Measurements from ENCODE around the gene CSMD2. TPM values are rescaled to one million over a fixed set of nuclear protein-coding genes. Genes with fewer than 3 reads are reported as not detected.
A peak's percentile ranks its signal among the peaks of the same experiment; 100 is the strongest.

CSMD2 gene
- total and polyA plus RNA-seq, 2 donors (not counting 1 experiment from before 2014, with no cell fraction given) = 2.2 to 7.6 TPM

GRCh38 chr1:33723251-33723650 is 441.8 kb downstream of the CSMD2 start:
- TF ChIP-seq EZH2 (IDR thresholded peaks at IDR 0.05; ENCODE audit: low read length, missing control alignments) = no peak
- no peak for TF ChIP-seq CTCF (conservative IDR thresholded peaks at IDR 0.05 in 1 of 2, IDR thresholded peaks at IDR 0.05 in 1 of 2; ENCODE audit: low read depth in 1 of 2, low read length in 2 of 2)
- Histone ChIP-seq H3K27ac (ENCODE audit: insufficient read depth, low read length) (no peak overlapping the region), H2AFZ (ENCODE audit: low read length) (no peak overlapping the region), H3K4me3 (replicated peaks in 1 of 4; ENCODE audit: control extremely low read depth in 1 of 4, insufficient read depth in 1 of 4, low read depth in 3 of 4, low read length in 4 of 4) (no peak overlapping the region), H3K79me2 (ENCODE audit: control insufficient read depth, insufficient read depth, low read length) (no peaks in the 10 kb centered on the region), H3K4me2 (ENCODE audit: extremely low read depth, insufficient read depth, low read length) (no peak overlapping the region), H3K9ac (ENCODE audit: insufficient read depth, low read length) (no peak overlapping the region), H3K4me1 (ENCODE audit: control insufficient read depth, extremely low read depth, insufficient read depth, low read length) (no peaks in the 10 kb centered on the region), H3K9me3 (ENCODE audit: control insufficient read depth, insufficient read depth, low read depth, low read length) (no peaks in the 10 kb centered on the region), H3K27me3 (ENCODE audit: control insufficient read depth, insufficient read depth, low read length) (no peaks in the 10 kb centered on the region), H4K20me1 (ENCODE audit: control insufficient read depth, extremely low read depth, insufficient read depth, low read length) (no peaks in the 10 kb centered on the region), H3K36me3 (ENCODE audit: control insufficient read depth, insufficient read depth, low read length) (no peaks in the 10 kb centered on the region)
- no peak for DNase-seq (ENCODE audit: low read depth in 2 of 2)

- Histone ChIP-seq H3K4me1 (ENCODE audit: control insufficient read depth, extremely low read depth, insufficient read depth, low read length) (no peaks in the 10 kb centered on the region), H2AFZ (ENCODE audit: low read length) (no peak overlapping the region), H3K27me3 (ENCODE audit: control insufficient read depth, insufficient read depth, low read length) (no peaks in the 10 kb centered on the region), H4K20me1 (ENCODE audit: control insufficient read depth, extremely low read depth, insufficient read depth, low read length) (no peaks in the 10 kb centered on the region), H3K9ac (ENCODE audit: insufficient read depth, low read length) (no peak overlapping the region), H3K4me2 (ENCODE audit: extremely low read depth, insufficient read depth, low read length) (no peak overlapping the region), H3K9me3 (ENCODE audit: control insufficient read depth, insufficient read depth, low read depth, low read length) (no peaks in the 10 kb centered on the region), H3K4me3 (replicated peaks in 1 of 4; ENCODE audit: control extremely low read depth in 1 of 4, insufficient read depth in 1 of 4, low read depth in 3 of 4, low read length in 4 of 4) (no peak overlapping the region), H3K36me3 (ENCODE audit: control insufficient read depth, insufficient read depth, low read length) (no peaks in the 10 kb centered on the region), H3K79me2 (ENCODE audit: control insufficient read depth, insufficient read depth, low read length) (no peaks in the 10 kb centered on the region), H3K27ac (ENCODE audit: insufficient read depth, low read length) (no peak overlapping the region)
- TF ChIP-seq CTCF (conservative IDR thresholded peaks at IDR 0.05 in 1 of 2, IDR thresholded peaks at IDR 0.05 in 1 of 2; ENCODE audit: low read depth in 1 of 2, low read length in 2 of 2) (no peak), EZH2 (IDR thresholded peaks at IDR 0.05; ENCODE audit: low read length, missing control alignments) (no peak)
- DNase-seq (ENCODE audit: low read depth in 2 of 2) = no peak
Observed at GRCh38 chr1:33721301-33721815, 443.7 kb downstream of the CSMD2 start.

- Histone ChIP-seq H3K4me1 (ENCODE audit: control insufficient read depth, extremely low read depth, insufficient read depth, low read length) (no peaks in the 10 kb centered on the region), H3K4me2 (ENCODE audit: extremely low read depth, insufficient read depth, low read length) (no peak overlapping the region), H4K20me1 (ENCODE audit: control insufficient read depth, extremely low read depth, insufficient read depth, low read length) (no peaks in the 10 kb centered on the region), H3K27ac (ENCODE audit: insufficient read depth, low read length) (no peak overlapping the region), H3K79me2 (ENCODE audit: control insufficient read depth, insufficient read depth, low read length) (no peaks in the 10 kb centered on the region), H3K4me3 (replicated peaks in 1 of 4; ENCODE audit: control extremely low read depth in 1 of 4, insufficient read depth in 1 of 4, low read depth in 3 of 4, low read length in 4 of 4) (no peak overlapping the region), H2AFZ (ENCODE audit: low read length) (no peak overlapping the region), H3K9me3 (ENCODE audit: control insufficient read depth, insufficient read depth, low read depth, low read length) (no peaks in the 10 kb centered on the region), H3K36me3 (ENCODE audit: control insufficient read depth, insufficient read depth, low read length) (no peaks in the 10 kb centered on the region), H3K27me3 (ENCODE audit: control insufficient read depth, insufficient read depth, low read length) (no peaks in the 10 kb centered on the region), H3K9ac (ENCODE audit: insufficient read depth, low read length) (no peak overlapping the region)
- TF ChIP-seq CTCF (conservative IDR thresholded peaks at IDR 0.05 in 1 of 2, IDR thresholded peaks at IDR 0.05 in 1 of 2; ENCODE audit: low read depth in 1 of 2, low read length in 2 of 2) (no peak), EZH2 (IDR thresholded peaks at IDR 0.05; ENCODE audit: low read length, missing control alignments) (no peak)
- DNase-seq (ENCODE audit: low read depth in 2 of 2) = peak in 1 of 2 donors; percentile 78
Observed at GRCh38 chr1:33719771-33720670, 445.0 kb downstream of the CSMD2 start.
